H1 (cell line): ENCODE measurements around the gene INTS7. TPM values are rescaled to one million over a fixed set of nuclear protein-coding genes. Genes with fewer than 3 reads are reported as not detected.
A peak's percentile ranks its signal among the peaks of the same experiment; 100 is the strongest.

Experiments
- CTCF ChIA-PET: fragments of 300-600 bp; sonication (Branson Sonifier 250); formaldehyde crosslinking; loops from one replicate; lab custom pipeline; 2021; ENCODE audit not compliant: partially characterized antibody; lab: Charles Lee
- POLR2A ChIA-PET: fragments of 300-600 bp; sonication (Branson Sonifier 250); formaldehyde crosslinking; loops from one replicate; lab custom pipeline; 2021; ENCODE audit warnings: inconsistent platforms; ENCODE audit not compliant: partially characterized antibody; lab: Charles Lee
- DNase-seq, 2 experiments: peaks; one replicate each; pipeline versions ENCODE4 v3.0.0 to v3.0.0-alpha.2; 2010 to 2022; ENCODE audit warnings: low spot score in 2 of 2, low read depth in 1 of 2, mixed read lengths in 1 of 2
- FAIRE-seq: peaks from 2 replicates; lab custom pipeline; 2011; peaks lifted over from hg19 to GRCh38; lab: Jason Lieb, UNC
- H2AFZ ChIP-seq: 2 replicates; pipeline ENCODE4 v1.8.1; 2012; ENCODE audit warnings: low read length, inconsistent platforms
- H2AK5ac ChIP-seq: 2 replicates; pipeline ENCODE4 v1.6.1; 2013; ENCODE audit warnings: low read depth, low read length
- H2BK120ac ChIP-seq: replicated peaks from 2 replicates; pipeline ENCODE3; 2013; ENCODE audit warnings: low read depth, low read length, inconsistent platforms
- H2BK12ac ChIP-seq: 2 replicates; pipeline ENCODE4 v1.6.1; 2013; ENCODE audit warnings: low read depth, low read length
- H2BK15ac ChIP-seq: 2 replicates; pipeline ENCODE4 v1.6.1; 2013; ENCODE audit warnings: low read length
- H2BK20ac ChIP-seq: 2 replicates; pipeline ENCODE4 v1.6.1; 2013; ENCODE audit warnings: low read length
- H2BK5ac ChIP-seq: 2 replicates; pipeline ENCODE4 v1.6.1; 2013; ENCODE audit warnings: low read depth, low read length
- H3K14ac ChIP-seq: 2 replicates; pipeline ENCODE4 v1.6.1; 2013; ENCODE audit warnings: inconsistent platforms; ENCODE audit not compliant: insufficient read length
- H3K18ac ChIP-seq: 2 replicates; pipeline ENCODE4 v1.6.1; 2013; ENCODE audit warnings: low read length; ENCODE audit errors: extremely low read depth
- H3K23ac ChIP-seq: 2 replicates; pipeline ENCODE4 v1.6.1; 2013; ENCODE audit warnings: inconsistent platforms; ENCODE audit not compliant: insufficient read length
- H3K23me2 ChIP-seq: 2 replicates; pipeline ENCODE4 v1.6.1; 2013; ENCODE audit warnings: low read depth, low read length
- H3K27ac ChIP-seq: 2 replicates; pipeline ENCODE4 v1.6.1; 2011; ENCODE audit warnings: low read depth, low read length, inconsistent platforms
- H3K27me3 ChIP-seq, 4 experiments: replicated peaks in 1 of 4; 1 replicate in 1 of 4; 2 replicates in 3 of 4; pipeline versions ENCODE4 v1.6.1 to v1.8.1; 2011 to 2013; ENCODE audit warnings: low read length in 3 of 4, mild to moderate bottlenecking in 3 of 4, inconsistent platforms in 2 of 4, mixed read lengths in 2 of 4, moderate library complexity in 1 of 4; ENCODE audit not compliant: control insufficient read depth in 3 of 4, insufficient read depth in 3 of 4; ENCODE audit errors: extremely low read depth in 1 of 4
- H3K36me3 ChIP-seq, 4 experiments: 2 replicates each; pipeline versions ENCODE4 v1.6.1 to v1.8.1; 2011 to 2013; ENCODE audit warnings: mild to moderate bottlenecking in 4 of 4, low read length in 3 of 4, moderate library complexity in 2 of 4, control low read depth in 1 of 4, inconsistent platforms in 1 of 4; ENCODE audit not compliant: insufficient read depth in 4 of 4, control insufficient read depth in 2 of 4
- H3K4ac ChIP-seq: replicated peaks from 2 replicates; pipeline ENCODE3; 2013; ENCODE audit warnings: low read length, low read depth, mixed read lengths, inconsistent platforms; ENCODE audit not compliant: insufficient read length
- H3K4me1 ChIP-seq, 4 experiments: replicated peaks in 1 of 4; 1 replicate in 1 of 4; 2 replicates in 3 of 4; pipeline versions ENCODE4 v1.6.1 to v1.8.1; 2011 to 2013; ENCODE audit warnings: low read length in 3 of 4, inconsistent platforms in 2 of 4, mixed read lengths in 1 of 4; ENCODE audit not compliant: insufficient read depth in 4 of 4, control insufficient read depth in 3 of 4
- H3K4me2 ChIP-seq, 2 experiments: 2 replicates each; pipeline versions ENCODE4 v1.6.1 to v1.8.1; 2011 to 2013; ENCODE audit warnings: low read depth in 2 of 2, low read length in 2 of 2, control low read depth in 1 of 2, inconsistent platforms in 1 of 2, mild to moderate bottlenecking in 1 of 2; ENCODE audit not compliant: insufficient read depth in 1 of 2
- H3K4me3 ChIP-seq, 4 experiments: fragments of 200-600, 300-600 bp in 1 of 4; sonication (generic), shearing (Covaris generic), sonication (Bioruptor Twin) in 1 of 4; 2 replicates each; pipeline versions ENCODE4 v1.5.1 to v1.8.1; 2011 to 2016; ENCODE audit warnings: low read length in 4 of 4, low read depth in 3 of 4, control low read depth in 2 of 4, inconsistent platforms in 2 of 4, mild to moderate bottlenecking in 2 of 4, mixed read lengths in 1 of 4, moderate library complexity in 1 of 4; ENCODE audit not compliant: insufficient read depth in 2 of 4; ENCODE audit errors: extremely low read depth in 1 of 4
- H3K56ac ChIP-seq: replicated peaks from 2 replicates; pipeline ENCODE3; 2013; ENCODE audit warnings: low read depth, mild to moderate bottlenecking, mixed read lengths, low read length, inconsistent platforms; ENCODE audit not compliant: insufficient read length
- H3K79me1 ChIP-seq: 2 replicates; pipeline ENCODE4 v1.6.1; 2013; ENCODE audit warnings: low read depth, low read length, control low read depth
- H3K79me2 ChIP-seq, 2 experiments: 2 replicates each; pipeline versions ENCODE4 v1.6.1 to v1.8.1; 2012 to 2013; ENCODE audit warnings: low read length in 2 of 2, mild to moderate bottlenecking in 2 of 2, inconsistent platforms in 1 of 2; ENCODE audit not compliant: insufficient read depth in 2 of 2, control insufficient read depth in 1 of 2
- H3K9ac ChIP-seq, 4 experiments: replicated peaks in 1 of 4; 1 replicate in 1 of 4; 2 replicates in 3 of 4; pipeline versions ENCODE4 v1.6.1 to v1.8.1; 2011 to 2013; ENCODE audit warnings: low read depth in 3 of 4, low read length in 3 of 4, control low read depth in 2 of 4, mild to moderate bottlenecking in 2 of 4, moderate library complexity in 2 of 4, inconsistent platforms in 1 of 4; ENCODE audit errors: extremely low read depth in 1 of 4
- H3K9me3 ChIP-seq, 2 experiments: 2 replicates each; pipeline versions ENCODE4 v1.6.1 to v1.8.1; 2012 to 2013; ENCODE audit warnings: mild to moderate bottlenecking in 2 of 2, moderate library complexity in 2 of 2, control low read depth in 1 of 2, inconsistent platforms in 1 of 2, low read depth in 1 of 2, low read length in 1 of 2, mixed read lengths in 1 of 2; ENCODE audit not compliant: insufficient read depth in 2 of 2
- H4K20me1 ChIP-seq, 2 experiments: replicated peaks in 1 of 2; 2 replicates each; pipeline versions ENCODE3 to v1.8.1; 2011 to 2013; ENCODE audit warnings: inconsistent platforms in 2 of 2, low read length in 2 of 2, mild to moderate bottlenecking in 1 of 2; ENCODE audit not compliant: insufficient read depth in 2 of 2, control insufficient read depth in 1 of 2
- H4K5ac ChIP-seq: 2 replicates; pipeline ENCODE4 v1.6.1; 2013; ENCODE audit warnings: low read length, low read depth, mixed read lengths, inconsistent platforms; ENCODE audit not compliant: insufficient read length
- H4K8ac ChIP-seq: 2 replicates; pipeline ENCODE4 v1.8.0; 2013; ENCODE audit warnings: mild to moderate bottlenecking, moderate library complexity, low read length, inconsistent platforms; ENCODE audit not compliant: insufficient read depth; ENCODE audit errors: extremely low read depth
- H4K91ac ChIP-seq: replicated peaks from 2 replicates; pipeline ENCODE3; 2013; ENCODE audit warnings: low read length, mixed read lengths, inconsistent platforms; ENCODE audit not compliant: insufficient read length
- ASH2L ChIP-seq: fragments of 200-600, 300-600 bp; sonication (generic); IDR thresholded peaks from one replicate; pipeline ENCODE4 v1.7.1; 2017; ENCODE audit warnings: low read length
- CTBP2 ChIP-seq: IDR thresholded peaks from 2 replicates; pipeline ENCODE4 v1.7.0; 2011; ENCODE audit warnings: borderline replicate concordance, mild to moderate bottlenecking, moderate library complexity, mixed read lengths, low read length; ENCODE audit not compliant: insufficient read depth, insufficient read length
- JUN ChIP-seq: IDR thresholded peaks from 2 replicates; pipeline ENCODE4 v1.6.1; 2011; ENCODE audit warnings: low read depth, mild to moderate bottlenecking, improper control_type of control experiment, low read length
- NANOG ChIP-seq: IDR thresholded peaks from 2 replicates; pipeline ENCODE4 v1.6.1; 2011; ENCODE audit warnings: low read length, low read depth, mild to moderate bottlenecking, inconsistent platforms; ENCODE audit not compliant: insufficient read depth, poor library complexity, severe bottlenecking
- RXRA ChIP-seq: IDR thresholded peaks from 2 replicates; pipeline ENCODE4 v1.6.1; 2011; ENCODE audit warnings: low read depth, mild to moderate bottlenecking, low read length, moderate library complexity; ENCODE audit not compliant: insufficient read depth
- SP2 ChIP-seq: IDR thresholded peaks from 2 replicates; pipeline ENCODE4 v1.6.1; 2012; ENCODE audit warnings: mild to moderate bottlenecking, low read length, inconsistent platforms
- SRF ChIP-seq: IDR thresholded peaks from 2 replicates; pipeline ENCODE4 v1.6.1; 2011; ENCODE audit warnings: mild to moderate bottlenecking, low read depth, low read length, moderate library complexity
- SUZ12 ChIP-seq: fragments of 200-600 bp; sonication (generic); IDR thresholded peaks from 2 replicates; pipeline ENCODE4 v1.6.1; 2012; ENCODE audit warnings: mild to moderate bottlenecking, inconsistent platforms, low read length, moderate library complexity, mixed read lengths
- TEAD4 ChIP-seq: IDR thresholded peaks from 2 replicates; pipeline ENCODE4 v1.6.1; 2012; ENCODE audit warnings: low read depth, low read length, inconsistent platforms, mixed read lengths
- WGBS, 2 experiments: shearing (Covaris generic) in 1 of 2; methylation state at CpG; one replicate each; pipeline versions ENCODE4 v1.1.6 to v1.1.7; 2013 to 2015; ENCODE audit warnings: low lambda C conversion rate in 2 of 2, mixed read lengths in 2 of 2, inconsistent platforms in 1 of 2, low coverage in 1 of 2, missing lambda C conversion rate in 1 of 2; ENCODE audit not compliant: insufficient replicate concordance in 2 of 2, insufficient coverage in 1 of 2, insufficient read length in 1 of 2; ENCODE audit errors: extremely low coverage in 1 of 2, missing lambda C conversion rate in 1 of 2; 5-methylcytosine and 5-hydroxymethylcytosine counted together
- polyA plus RNA-seq, 7 experiments: library from polyadenylated mRNA; depleted of rRNA in 3 of 7; stranded (reverse) in 5 of 7; unstranded in 2 of 7; fragments of >200 nt in 5 of 7; fragments of 200-250 nt in 2 of 7; gene quantifications; 1 replicate in 5 of 7; 2 replicates in 1 of 7; 4 replicates in 1 of 7; pipeline versions ENCODE4 v1.2.1 to v1.2.3, GENCODE V29; 2011 to 2013; ENCODE audit warnings: missing spikeins in 2 of 7, mixed read lengths in 2 of 7
- total RNA-seq: library from RNA; stranded (reverse); fragmentation: NEBNext Ultra II Directional; extraction: Animal tissue kit (Norgen Biotek cat#: 25700); gene quantifications from 2 replicates; pipeline ENCODE4 v1.2.1, GENCODE V29; 2021
- TF ChIP-seq, protein P1 (sequence below): IDR thresholded peaks from 2 replicates; pipeline ENCODE4 v1.6.1; 2011; ENCODE audit warnings: low read length, improper control_type of control experiment

The INTS7 gene
- total and polyA plus RNA-seq, 2 of the 8 experiments (the other 6 are each of a cell fraction or from before 2014, with no cell fraction given), result 15.2 to 22.4 TPM

DNA sequence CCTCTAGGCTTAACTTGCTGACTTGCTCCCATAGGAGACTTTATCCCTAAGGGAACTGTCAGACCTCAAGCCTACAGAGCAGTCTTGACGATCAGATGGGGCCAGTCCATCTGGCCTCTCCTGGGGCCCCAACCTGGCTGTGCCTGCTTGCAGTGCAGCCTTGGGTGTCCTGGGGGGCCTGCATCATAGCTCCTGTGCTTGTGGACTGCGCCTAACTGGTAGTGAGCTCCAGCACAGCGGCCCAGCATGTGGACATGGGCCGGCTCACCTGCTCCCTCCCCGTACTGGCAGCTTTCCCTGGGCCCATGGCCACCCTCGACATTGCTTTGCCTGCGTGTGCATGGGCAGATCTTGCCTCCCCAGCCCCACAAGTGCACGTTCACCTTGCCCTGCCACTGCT, 76.1 kb downstream of the INTS7 start:
- no peaks in the 10 kb centered on the region for H3K23me2 ChIP-seq
- H4K5ac ChIP-seq, result no peak overlapping the region
- no peak overlapping the region for H2BK15ac ChIP-seq
- H3K79me2 ChIP-seq, result no peaks in the 10 kb centered on the region
- H3K9ac ChIP-seq, result no peak overlapping the region
- no peak overlapping the region for H2BK5ac ChIP-seq
- no peaks in the 10 kb centered on the region for H3K4me1 ChIP-seq
- DNase-seq (no peak), FAIRE-seq (no peak)
- no peak overlapping the region for H2AK5ac ChIP-seq
- H3K4me2 ChIP-seq, result no peak overlapping the region
- H3K23ac ChIP-seq, result no peak overlapping the region
- peaks cover 0 to 3% of the 10 kb centered on the region in 2 experiments for H4K20me1 ChIP-seq
- H2BK120ac ChIP-seq, result no peak overlapping the region
- no peak overlapping the region for H3K18ac ChIP-seq
- no peaks in the 10 kb centered on the region for H3K27me3 ChIP-seq
- peaks cover 0 to 10% (median 0%) of the 10 kb centered on the region in 4 experiments; a peak in 3 of 8 replicates for H3K36me3 ChIP-seq
- no peak overlapping the region for H2BK12ac ChIP-seq
- H3K79me1 ChIP-seq, result no peaks in the 10 kb centered on the region
- H3K4me3 ChIP-seq, result no peak overlapping the region
- no peak overlapping the region for H3K56ac ChIP-seq
- H3K14ac ChIP-seq, result no peak overlapping the region
- no peak overlapping the region for H2AFZ ChIP-seq
- peak overlapping the region; percentile 21 for H3K4ac ChIP-seq
- no peak overlapping the region for H3K27ac ChIP-seq
- ChIA-PET CTCF (interaction anchor here (0.7 to 0.9 kb wide), 2 partner anchors 143 to 261 kb away, joined by 3 read pairs; no protein-coding TSS in a partner anchor), POLR2A (no interaction called here)
- H3K9me3 ChIP-seq, result no peaks in the 10 kb centered on the region
- TF ChIP-seq SUZ12 (no peak), RXRA (no peak), SRF (no peak), NANOG (no peak), SP2 (no peak), JUN (no peak), CTBP2 (no peak), ASH2L (no peak), TEAD4 (no peak)
- TF ChIP-seq, protein P1, sequence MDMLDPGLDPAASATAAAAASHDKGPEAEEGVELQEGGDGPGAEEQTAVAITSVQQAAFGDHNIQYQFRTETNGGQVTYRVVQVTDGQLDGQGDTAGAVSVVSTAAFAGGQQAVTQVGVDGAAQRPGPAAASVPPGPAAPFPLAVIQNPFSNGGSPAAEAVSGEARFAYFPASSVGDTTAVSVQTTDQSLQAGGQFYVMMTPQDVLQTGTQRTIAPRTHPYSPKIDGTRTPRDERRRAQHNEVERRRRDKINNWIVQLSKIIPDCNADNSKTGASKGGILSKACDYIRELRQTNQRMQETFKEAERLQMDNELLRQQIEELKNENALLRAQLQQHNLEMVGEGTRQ, result no peak
- H4K8ac ChIP-seq, result peak overlapping the region; percentile 25
- 93% methylated on average over 4 of the region's 8 CpGs; no CpG with 5 or more reads in 1 of the 2 experiments for WGBS, 2 experiments
- H4K91ac ChIP-seq, result no peak overlapping the region
- no peak overlapping the region for H2BK20ac ChIP-seq
